ENCODE results near the gene PRKCB.

The PRKCB gene

GRCh38 chr16:23843143-23843542, 7.4 kb downstream of the PRKCB start:
- TF ChIP-seq, protein P1, sequence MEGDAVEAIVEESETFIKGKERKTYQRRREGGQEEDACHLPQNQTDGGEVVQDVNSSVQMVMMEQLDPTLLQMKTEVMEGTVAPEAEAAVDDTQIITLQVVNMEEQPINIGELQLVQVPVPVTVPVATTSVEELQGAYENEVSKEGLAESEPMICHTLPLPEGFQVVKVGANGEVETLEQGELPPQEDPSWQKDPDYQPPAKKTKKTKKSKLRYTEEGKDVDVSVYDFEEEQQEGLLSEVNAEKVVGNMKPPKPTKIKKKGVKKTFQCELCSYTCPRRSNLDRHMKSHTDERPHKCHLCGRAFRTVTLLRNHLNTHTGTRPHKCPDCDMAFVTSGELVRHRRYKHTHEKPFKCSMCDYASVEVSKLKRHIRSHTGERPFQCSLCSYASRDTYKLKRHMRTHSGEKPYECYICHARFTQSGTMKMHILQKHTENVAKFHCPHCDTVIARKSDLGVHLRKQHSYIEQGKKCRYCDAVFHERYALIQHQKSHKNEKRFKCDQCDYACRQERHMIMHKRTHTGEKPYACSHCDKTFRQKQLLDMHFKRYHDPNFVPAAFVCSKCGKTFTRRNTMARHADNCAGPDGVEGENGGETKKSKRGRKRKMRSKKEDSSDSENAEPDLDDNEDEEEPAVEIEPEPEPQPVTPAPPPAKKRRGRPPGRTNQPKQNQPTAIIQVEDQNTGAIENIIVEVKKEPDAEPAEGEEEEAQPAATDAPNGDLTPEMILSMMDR (IDR thresholded peaks at IDR 0.05; ENCODE audit: control insufficient read depth, extremely low read depth, insufficient read depth), result no peak
- no peak for DNase-seq (ENCODE audit: low read depth)
- H3K4me3 ChIP-seq (ENCODE audit: low read depth, low read length), result no peak overlapping the region

DNA sequence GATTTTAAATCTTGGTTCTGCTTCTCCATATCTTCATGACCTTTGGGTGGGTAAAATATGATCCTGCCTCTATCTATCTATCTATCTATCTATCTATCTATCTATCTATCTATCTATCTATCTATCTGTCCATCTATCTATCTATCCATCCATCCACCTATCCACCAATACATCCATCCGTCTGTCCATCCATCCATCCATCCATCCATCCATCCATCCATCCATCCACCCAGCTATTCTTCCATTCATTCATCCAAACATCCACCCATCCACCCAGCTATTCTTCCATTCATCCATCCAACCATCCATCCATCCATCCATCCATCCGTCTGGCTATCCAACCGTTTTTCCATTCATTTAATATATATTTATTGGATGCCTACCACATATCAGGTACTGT, 11.5 kb downstream of the PRKCB start:
- no peak overlapping the region for H3K4me3 ChIP-seq (ENCODE audit: low read depth, low read length)
- TF ChIP-seq, protein P1 (IDR thresholded peaks at IDR 0.05; ENCODE audit: control insufficient read depth, extremely low read depth, insufficient read depth), result no peak
- DNase-seq (ENCODE audit: low read depth), result no peak

DNA sequence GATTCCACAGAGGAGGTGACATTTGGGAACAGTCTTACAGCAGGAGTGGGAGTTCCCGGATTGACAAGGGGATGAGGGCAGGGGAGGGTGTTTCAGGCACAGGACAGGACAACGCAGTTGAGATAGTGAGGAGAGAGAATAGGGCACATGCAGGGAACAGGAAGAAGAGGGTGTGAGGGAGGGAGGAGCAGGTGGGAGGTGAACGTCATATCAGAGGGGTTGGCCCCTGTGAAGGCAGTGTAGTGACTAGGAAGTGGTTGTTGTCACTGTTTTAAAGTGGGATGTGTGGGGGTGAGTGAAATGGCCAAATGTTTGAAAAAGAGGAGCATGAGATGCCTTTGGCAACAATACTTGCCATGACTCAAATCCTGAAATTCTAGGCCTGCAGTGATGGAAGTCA, 12.2 kb downstream of the PRKCB start:
- DNase-seq (ENCODE audit: low read depth), result no peak
- no peak overlapping the region for H3K4me3 ChIP-seq (ENCODE audit: low read depth, low read length)
- TF ChIP-seq, protein P1 (IDR thresholded peaks at IDR 0.05; ENCODE audit: control insufficient read depth, extremely low read depth, insufficient read depth), result no peak

GRCh38 chr16:23848958-23849357, 13.2 kb downstream of the PRKCB start:
- no peak for DNase-seq (ENCODE audit: low read depth)
- TF ChIP-seq, protein P1 (IDR thresholded peaks at IDR 0.05; ENCODE audit: control insufficient read depth, extremely low read depth, insufficient read depth), result no peak
- H3K4me3 ChIP-seq (ENCODE audit: low read depth, low read length), result no peak overlapping the region

- DNase-seq (ENCODE audit: low read depth), result no peak
- H3K4me3 ChIP-seq (ENCODE audit: low read depth, low read length), result no peak overlapping the region
- TF ChIP-seq, protein P1 (IDR thresholded peaks at IDR 0.05; ENCODE audit: control insufficient read depth, extremely low read depth, insufficient read depth), result no peak
Measured at GRCh38 chr16:23852794-23853562, 17.2 kb downstream of the PRKCB start.

- DNase-seq (ENCODE audit: low read depth), result no peak
Measured at GRCh38 chr16:23855010-23855409, 19.2 kb downstream of the PRKCB start.

More at GRCh38 chr16:23855010-23855409, 19.2 kb downstream of the PRKCB start:
- TF ChIP-seq, protein P1 (IDR thresholded peaks at IDR 0.05; ENCODE audit: control insufficient read depth, extremely low read depth, insufficient read depth), result no peak
- no peak overlapping the region for H3K4me3 ChIP-seq (ENCODE audit: low read depth, low read length)

All from LNCaP clone FGC (cell line).